ENCODE results near the gene MLN. TPM values are rescaled to one million over a fixed set of nuclear protein-coding genes. Genes with fewer than 3 reads are reported as not detected.

Gene MLN
- polyA plus RNA-seq, 3 donors from 2014 or later: not detected

DNA sequence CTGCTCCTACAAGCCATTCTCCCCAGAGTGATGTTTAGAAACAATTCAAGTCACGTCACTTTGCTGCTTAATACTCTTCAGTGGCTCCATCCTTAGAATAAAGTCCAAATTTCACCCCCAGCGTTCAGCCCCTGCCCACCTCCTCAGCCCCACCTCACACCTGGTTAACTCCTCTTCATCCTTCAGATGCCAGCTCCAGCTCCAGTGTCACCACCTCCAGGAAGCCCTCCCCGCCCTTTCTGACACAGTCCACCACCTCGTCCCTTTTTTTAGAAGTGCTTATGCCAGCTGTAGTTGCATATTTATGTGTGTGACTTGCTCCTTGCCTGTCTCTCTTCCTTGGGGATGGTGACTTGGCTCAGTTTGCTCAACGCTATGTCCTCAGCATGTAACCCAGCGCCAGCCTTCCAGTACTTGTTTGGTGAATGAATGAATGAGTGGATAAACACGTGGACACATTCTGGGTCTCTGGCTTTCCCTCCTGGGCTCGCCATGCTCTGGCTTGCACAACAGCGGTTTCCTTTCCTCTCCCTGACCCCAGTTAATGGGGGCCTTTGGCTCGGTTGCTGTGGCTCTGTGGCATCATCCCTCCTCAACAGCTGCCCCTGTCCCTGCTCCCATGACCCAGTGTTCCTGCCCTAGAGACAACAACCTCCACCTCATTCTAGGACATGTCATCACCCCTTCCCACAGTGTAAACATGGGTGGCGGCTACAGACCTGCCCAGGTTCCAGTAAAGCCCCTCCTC lies 53.4 kb downstream of the MLN start:
- Mint-ChIP-seq H3K4me1 (no peaks in the 10 kb centered on the region), H3K27me3 (ENCODE audit: low read depth in 3 of 3) (peaks cover 0 to 3% (median 2%) of the 10 kb centered on the region in 3 donors), H3K27ac (no peak overlapping the region), H3K4me3 (no peak overlapping the region), H3K9me3 (no peaks in the 10 kb centered on the region), H3K36me3 (no peaks in the 10 kb centered on the region)
- no peak for DNase-seq

- DNase-seq: no peak
- H3K27me3 Mint-ChIP-seq (ENCODE audit: low read depth in 3 of 3): peaks cover 0 to 3% (median 0%) of the 10 kb centered on the region in 3 donors
- H3K27ac Mint-ChIP-seq: no peak overlapping the region
- H3K9me3 Mint-ChIP-seq: no peaks in the 10 kb centered on the region
- H3K4me3 Mint-ChIP-seq: no peak overlapping the region
- no peaks in the 10 kb centered on the region for H3K4me1 Mint-ChIP-seq
- H3K36me3 Mint-ChIP-seq: no peaks in the 10 kb centered on the region
Measured at GRCh38 chr6:33749401-33749800, 54.4 kb downstream of the MLN start.

- no peak for DNase-seq
- no peak overlapping the region for H3K4me3 Mint-ChIP-seq
- no peaks in the 10 kb centered on the region for H3K9me3 Mint-ChIP-seq
- H3K4me1 Mint-ChIP-seq: peaks cover 0 to 2% of the 10 kb centered on the region in 2 donors
- H3K36me3 Mint-ChIP-seq: no peaks in the 10 kb centered on the region
- H3K27me3 Mint-ChIP-seq (ENCODE audit: low read depth in 3 of 3): peaks cover 0 to 3% (median 0%) of the 10 kb centered on the region in 3 donors
- H3K27ac Mint-ChIP-seq: no peak overlapping the region
Measured at GRCh38 chr6:33748841-33749240, 55.0 kb downstream of the MLN start.

DNA sequence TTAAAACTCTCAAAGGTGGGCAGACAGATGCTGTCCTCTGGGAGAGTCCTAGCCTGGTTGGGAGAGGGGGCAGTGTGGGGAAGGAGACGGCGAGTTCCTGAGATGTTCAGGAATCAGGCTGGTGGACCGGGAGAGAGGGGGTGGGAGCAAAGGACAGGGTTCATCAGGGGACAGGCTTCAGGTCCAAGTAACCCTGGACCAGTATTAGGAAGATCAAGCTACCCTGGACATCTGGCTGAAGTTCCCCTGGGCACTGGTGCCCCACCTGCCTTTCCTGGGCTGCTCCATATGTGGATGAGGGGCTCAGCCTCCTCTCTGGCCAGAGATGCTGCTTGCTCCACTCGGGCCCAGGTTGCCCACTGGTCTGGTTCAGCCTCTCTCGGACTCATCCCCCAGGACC lies 56.0 kb downstream of the MLN start:
- peaks cover 0 to 3% (median 1%) of the 10 kb centered on the region in 3 donors for H3K27me3 Mint-ChIP-seq (ENCODE audit: low read depth in 3 of 3)
- no peak for DNase-seq
- no peak overlapping the region for H3K4me3 Mint-ChIP-seq
- H3K9me3 Mint-ChIP-seq: no peaks in the 10 kb centered on the region
- peaks cover 0 to 2% of the 10 kb centered on the region in 2 donors for H3K4me1 Mint-ChIP-seq
- no peaks in the 10 kb centered on the region for H3K36me3 Mint-ChIP-seq
- H3K27ac Mint-ChIP-seq: no peak overlapping the region

- no peak for DNase-seq
- Mint-ChIP-seq H3K4me1 (peaks cover 0 to 2% of the 10 kb centered on the region in 2 donors), H3K9me3 (peaks cover 0 to 2% (median 0%) of the 10 kb centered on the region in 6 donors), H3K27me3 (ENCODE audit: low read depth in 3 of 3) (peaks cover 1 to 3% (median 2%) of the 10 kb centered on the region in 3 donors), H3K36me3 (no peaks in the 10 kb centered on the region), H3K4me3 (no peak within 1 kb of the TSS), H3K27ac (no peak within 1 kb of the TSS)
Measured at GRCh38 chr6:33746651-33747100, 57.1 kb downstream of the MLN start, which contains the start of gene IP6K3. Gene IP6K3 (minus strand): TSS chr6:33746905. CDS start chr6:33735476, 11,429 bp downstream.

- Mint-ChIP-seq H3K36me3 (no peaks in the 10 kb centered on the region), H3K9me3 (peaks cover 0 to 2% (median 0%) of the 10 kb centered on the region in 6 donors), H3K4me1 (peaks cover 0 to 2% of the 10 kb centered on the region in 2 donors), H3K4me3 (no peak overlapping the region), H3K27ac (no peak overlapping the region), H3K27me3 (ENCODE audit: low read depth in 3 of 3) (peaks cover 1 to 3% (median 2%) of the 10 kb centered on the region in 3 donors)
- no peak for DNase-seq
Measured at GRCh38 chr6:33746036-33746600, 57.7 kb downstream of the MLN start.

GRCh38 chr6:33745548-33745947 lies 58.3 kb downstream of the MLN start:
- no peak overlapping the region for H3K27ac Mint-ChIP-seq
- H3K9me3 Mint-ChIP-seq: peaks cover 0 to 2% (median 0%) of the 10 kb centered on the region in 6 donors
- H3K4me3 Mint-ChIP-seq: no peak overlapping the region
- H3K27me3 Mint-ChIP-seq (ENCODE audit: low read depth in 3 of 3): peaks cover 1 to 3% (median 2%) of the 10 kb centered on the region in 3 donors
- no peak for DNase-seq
- peaks cover 0 to 2% of the 10 kb centered on the region in 2 donors for H3K4me1 Mint-ChIP-seq
- H3K36me3 Mint-ChIP-seq: no peaks in the 10 kb centered on the region

GRCh38 chr6:33744895-33745546 lies 58.8 kb downstream of the MLN start:
- Mint-ChIP-seq H3K27ac (no peak overlapping the region), H3K4me3 (no peak overlapping the region)

More at GRCh38 chr6:33744895-33745546, 58.8 kb downstream of the MLN start:
- peaks cover 0 to 2% (median 0%) of the 10 kb centered on the region in 6 donors for H3K9me3 Mint-ChIP-seq
- DNase-seq: no peak
- H3K4me1 Mint-ChIP-seq: peaks cover 0 to 2% of the 10 kb centered on the region in 2 donors
- H3K27me3 Mint-ChIP-seq (ENCODE audit: low read depth in 3 of 3): peaks cover 1 to 2% (median 2%) of the 10 kb centered on the region in 3 donors
- H3K36me3 Mint-ChIP-seq: no peaks in the 10 kb centered on the region

Other genes with a start within 250 kb of the MLN start
- gene BAK1, start 223.7 kb downstream of the MLN start, polyA plus RNA-seq: 10 to 100 TPM; 26.6 to 46.6 (median 32.4) TPM
- gene ITPR3, start 182.7 kb downstream of the MLN start, polyA plus RNA-seq: 1 to 10 TPM in 2 of 3 donors, under 1 TPM in 1; 0.02 to 7.2 (median 1.1) TPM
- 10 to 100 TPM; 27.9 to 48.8 (median 37.4) TPM for gene UQCC2, start 92.3 kb downstream of the MLN start, polyA plus RNA-seq
- not detected for gene IP6K3, start 57.1 kb downstream of the MLN start, polyA plus RNA-seq
- gene LEMD2, start 14.9 kb downstream of the MLN start, polyA plus RNA-seq: 10 to 100 TPM; 22.6 to 39.8 (median 23.6) TPM

All from immature natural killer cell (primary cell).